Hematopoietic multipotent progenitor cell treated with erythropoietin and hydrocortisone succinate and interleukin-3 and kit ligand, for 6 days (in vitro differentiated cells): ENCODE data around the gene AUNIP.

Experiments used
- DNase-seq: peaks from one replicate; pipeline ENCODE4 v3.0.0-alpha.2; 2015

AUNIP gene

GRCh38 chr1:25787760-25788166 is 71.5 kb downstream of the AUNIP start:
- no peak for DNase-seq

DNA sequence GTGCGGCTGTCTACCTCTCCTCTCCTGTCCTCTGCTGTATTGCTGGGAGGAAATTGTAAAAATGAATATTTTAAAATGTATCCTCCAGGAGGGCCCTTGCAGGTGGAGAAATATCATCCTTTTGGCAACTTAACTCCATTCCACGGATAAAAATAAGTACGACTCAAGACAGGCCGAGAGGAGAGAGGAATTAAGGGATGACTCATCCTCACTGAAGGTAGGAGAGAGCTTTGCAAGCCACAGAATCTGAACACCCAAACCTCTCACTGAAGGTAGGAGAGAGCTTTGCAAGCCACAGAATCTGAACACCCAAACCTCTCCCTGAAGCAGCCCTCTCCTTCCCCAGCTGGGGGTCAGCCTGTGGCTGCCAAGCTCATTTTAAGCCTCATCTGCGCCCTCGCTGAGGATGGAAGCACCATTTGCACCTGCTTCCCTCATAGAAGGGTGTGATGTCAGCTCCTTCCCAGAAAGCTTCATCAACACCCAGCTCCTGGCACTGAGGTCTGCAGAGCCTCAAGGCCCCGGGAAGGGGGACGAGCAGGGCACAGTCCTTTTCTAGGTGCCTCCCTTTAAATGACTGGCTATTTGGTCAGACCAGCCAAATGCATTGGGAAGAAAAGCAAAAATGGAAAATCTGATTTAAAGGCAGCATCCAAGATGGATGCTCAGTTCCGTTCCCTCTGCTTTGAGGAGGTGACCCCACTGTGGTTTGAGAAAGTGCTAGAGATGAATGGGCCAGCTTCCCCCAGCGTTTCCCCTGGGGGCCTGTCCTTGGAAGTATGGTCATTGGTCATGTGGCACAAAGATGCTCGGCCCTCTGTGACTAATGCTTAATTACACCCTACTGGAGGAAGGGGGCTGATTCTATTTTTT is 72.1 kb downstream of the AUNIP start:
- no peak for DNase-seq

DNA sequence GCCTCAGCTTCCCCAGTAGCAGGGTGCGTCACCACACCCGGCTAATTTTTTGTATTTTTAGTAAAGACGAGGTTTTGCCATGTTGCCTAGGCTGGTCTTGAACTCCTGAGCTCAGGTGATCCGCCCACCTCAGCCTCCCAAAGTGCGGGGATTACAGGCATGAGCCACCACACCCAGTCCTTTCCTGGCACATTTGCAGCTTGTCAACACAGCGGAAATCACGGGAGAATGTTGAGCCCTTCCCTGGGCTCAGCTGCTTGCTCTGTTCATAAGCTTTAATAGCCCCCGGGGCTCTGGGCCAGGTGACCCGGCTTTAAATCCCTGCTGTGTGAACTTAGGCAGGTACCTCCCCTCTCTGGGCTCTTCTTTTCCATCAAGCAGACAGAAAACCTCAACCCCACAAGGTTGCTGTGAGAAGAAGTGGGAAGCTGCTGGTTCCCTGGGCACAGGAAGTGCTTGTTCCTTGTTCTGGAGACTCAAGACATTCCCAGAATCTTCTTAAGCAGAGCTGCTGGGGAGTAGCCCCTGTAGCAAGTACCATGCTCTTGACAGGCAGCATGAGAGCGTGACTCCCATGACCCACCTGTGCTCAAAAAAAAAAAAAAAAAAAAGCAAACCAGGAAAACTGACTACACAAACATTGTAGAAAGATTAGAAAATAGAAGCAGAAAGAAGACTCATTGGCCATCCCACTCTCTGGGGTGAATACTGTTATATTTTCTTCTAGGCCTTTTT is 73.8 kb downstream of the AUNIP start:
- DNase-seq, result no peak

DNA sequence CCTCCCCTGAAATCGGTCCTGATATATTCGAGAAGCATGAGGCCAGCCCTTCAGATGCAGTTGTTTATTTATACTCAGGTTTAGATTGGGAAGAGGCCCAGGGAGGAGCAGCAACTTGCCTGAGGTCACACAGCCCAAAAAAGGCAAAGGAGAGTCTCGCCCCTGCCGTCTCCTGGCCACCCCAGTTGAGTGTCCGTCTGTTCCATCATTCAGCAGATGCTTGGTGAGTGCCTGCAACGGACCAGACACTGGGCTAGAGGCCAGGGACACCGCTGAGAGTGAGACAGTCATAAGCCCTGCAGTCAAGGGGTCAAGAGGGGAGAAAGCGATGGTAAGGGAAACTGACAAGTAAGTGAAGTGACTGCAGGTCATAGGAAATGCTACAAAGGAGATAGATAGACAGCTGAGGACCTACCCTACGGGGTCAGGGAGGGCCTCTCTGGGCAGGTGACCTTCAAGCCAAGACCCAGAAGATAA is 74.6 kb downstream of the AUNIP start:
- DNase-seq, result no peak
